ENCODE data around the gene SYDE2.
"Not testable (repeated sequence)": the region's sequence is repeated elsewhere in the genome, so short reads cannot be mapped to it uniquely, and the experiment has no call there.

SYDE2 gene

GRCh38 chr1:85189120-85189519 lies 11.7 kb downstream of the SYDE2 start:
- POLR2A ChIA-PET = no interaction called here
- no peaks in the 10 kb centered on the region for H3K27me3 ChIP-seq (replicated peaks in 2 of 5; ENCODE audit: control insufficient read depth in 4 of 5, insufficient read depth in 5 of 5, low read length in 4 of 5)
- no peak for DNase-seq
- no peaks in the 10 kb centered on the region for H3K4me1 ChIP-seq (ENCODE audit: control extremely low read depth in 1 of 4, control insufficient read depth in 4 of 4, insufficient read depth in 4 of 4, low read length in 3 of 4)
- WGBS (ENCODE audit: insufficient coverage) = 100% methylated on average over 1 of the region's 1 CpG
- H3K27ac ChIP-seq (ENCODE audit: insufficient read depth in 1 of 2, low read depth in 1 of 2, low read length in 2 of 2, poor library complexity in 1 of 2, severe bottlenecking in 2 of 2) = no peak overlapping the region
- CTCF ChIA-PET = no interaction called here
- peaks cover 0 to 9% (median 6%) of the 10 kb centered on the region in 4 experiments for H3K36me3 ChIP-seq (ENCODE audit: control insufficient read depth in 4 of 4, insufficient read depth in 4 of 4, low read length in 3 of 4)
- H3K4me3 ChIP-seq (ENCODE audit: control insufficient read depth in 1 of 7, extremely low read depth in 1 of 7, insufficient read depth in 4 of 7, low read depth in 2 of 7, low read length in 6 of 7) = no peak overlapping the region
- no peaks in the 10 kb centered on the region for H3K9me3 ChIP-seq (ENCODE audit: control extremely low read depth in 1 of 5, control insufficient read depth in 4 of 5, insufficient read depth in 2 of 5, low read depth in 1 of 5, low read length in 4 of 5)

- Histone ChIP-seq H3K36me3 (ENCODE audit: control insufficient read depth in 4 of 4, insufficient read depth in 4 of 4, low read length in 3 of 4) (peaks cover 0 to 9% (median 6%) of the 10 kb centered on the region in 4 experiments), H3K4me1 (ENCODE audit: control extremely low read depth in 1 of 4, control insufficient read depth in 4 of 4, insufficient read depth in 4 of 4, low read length in 3 of 4) (no peaks in the 10 kb centered on the region), H3K27me3 (replicated peaks in 2 of 5; ENCODE audit: control insufficient read depth in 4 of 5, insufficient read depth in 5 of 5, low read length in 4 of 5) (no peaks in the 10 kb centered on the region), H3K9me3 (ENCODE audit: control extremely low read depth in 1 of 5, control insufficient read depth in 4 of 5, insufficient read depth in 2 of 5, low read depth in 1 of 5, low read length in 4 of 5) (no peaks in the 10 kb centered on the region), H3K4me3 (ENCODE audit: control insufficient read depth in 1 of 7, extremely low read depth in 1 of 7, insufficient read depth in 4 of 7, low read depth in 2 of 7, low read length in 6 of 7) (no peak overlapping the region), H3K27ac (ENCODE audit: insufficient read depth in 1 of 2, low read depth in 1 of 2, low read length in 2 of 2, poor library complexity in 1 of 2, severe bottlenecking in 2 of 2) (no peak overlapping the region)
- no peak for DNase-seq
- POLR2A ChIA-PET = no interaction called here
- CTCF ChIA-PET = no interaction called here
- 86% methylated on average over 1 of the region's 5 CpGs for WGBS (ENCODE audit: insufficient coverage)
These were observed 12.3 kb downstream of the SYDE2 start for GRCh38 chr1:85188530-85188929.

- H3K27me3 ChIP-seq (replicated peaks in 2 of 5; ENCODE audit: control insufficient read depth in 4 of 5, insufficient read depth in 5 of 5, low read length in 4 of 5); POLR2A ChIA-PET; DNase-seq; H3K9me3 ChIP-seq (ENCODE audit: control extremely low read depth in 1 of 5, control insufficient read depth in 4 of 5, insufficient read depth in 2 of 5, low read depth in 1 of 5, low read length in 4 of 5); H3K4me3 ChIP-seq (ENCODE audit: control insufficient read depth in 1 of 7, extremely low read depth in 1 of 7, insufficient read depth in 4 of 7, low read depth in 2 of 7, low read length in 6 of 7); H3K4me1 ChIP-seq (ENCODE audit: control extremely low read depth in 1 of 4, control insufficient read depth in 4 of 4, insufficient read depth in 4 of 4, low read length in 3 of 4); CTCF ChIA-PET; H3K27ac ChIP-seq (ENCODE audit: insufficient read depth in 1 of 2, low read depth in 1 of 2, low read length in 2 of 2, poor library complexity in 1 of 2, severe bottlenecking in 2 of 2): not testable (repeated sequence)
- peaks cover 0 to 15% (median 13%) of the 10 kb centered on the region in 4 experiments for H3K36me3 ChIP-seq (ENCODE audit: control insufficient read depth in 4 of 4, insufficient read depth in 4 of 4, low read length in 3 of 4)
- WGBS (ENCODE audit: insufficient coverage) = no CpG with 5 or more reads among the region's 3 CpGs
These were observed 13.8 kb downstream of the SYDE2 start for GRCh38 chr1:85187021-85187420.

- POLR2A ChIA-PET = no interaction called here
- WGBS (ENCODE audit: insufficient coverage) = no CpG with 5 or more reads among the region's 1 CpG
- CTCF ChIA-PET = no interaction called here
These were observed 16.6 kb downstream of the SYDE2 start for GRCh38 chr1:85184245-85184644.

GRCh38 chr1:85182700-85183099 lies 18.1 kb downstream of the SYDE2 start:
- H3K4me3 ChIP-seq (ENCODE audit: control insufficient read depth in 1 of 7, extremely low read depth in 1 of 7, insufficient read depth in 4 of 7, low read depth in 2 of 7, low read length in 6 of 7) = no peak overlapping the region
- POLR2A ChIA-PET = no interaction called here

More at GRCh38 chr1:85184245-85184644, 16.6 kb downstream of the SYDE2 start:
- H3K4me3 ChIP-seq (ENCODE audit: control insufficient read depth in 1 of 7, extremely low read depth in 1 of 7, insufficient read depth in 4 of 7, low read depth in 2 of 7, low read length in 6 of 7) = no peak overlapping the region
- H3K27ac ChIP-seq (ENCODE audit: insufficient read depth in 1 of 2, low read depth in 1 of 2, low read length in 2 of 2, poor library complexity in 1 of 2, severe bottlenecking in 2 of 2) = no peak overlapping the region
- peaks cover 0 to 8% (median 0%) of the 10 kb centered on the region in 4 experiments for H3K4me1 ChIP-seq (ENCODE audit: control extremely low read depth in 1 of 4, control insufficient read depth in 4 of 4, insufficient read depth in 4 of 4, low read length in 3 of 4)
- no peaks in the 10 kb centered on the region for H3K9me3 ChIP-seq (ENCODE audit: control extremely low read depth in 1 of 5, control insufficient read depth in 4 of 5, insufficient read depth in 2 of 5, low read depth in 1 of 5, low read length in 4 of 5)
- no peaks in the 10 kb centered on the region for H3K27me3 ChIP-seq (replicated peaks in 2 of 5; ENCODE audit: control insufficient read depth in 4 of 5, insufficient read depth in 5 of 5, low read length in 4 of 5)
- DNase-seq = no peak
- peaks cover 0 to 10% (median 7%) of the 10 kb centered on the region in 4 experiments for H3K36me3 ChIP-seq (ENCODE audit: control insufficient read depth in 4 of 4, insufficient read depth in 4 of 4, low read length in 3 of 4)

GRCh38 chr1:85180869-85181268 lies 19.9 kb downstream of the SYDE2 start:
- H3K4me1 ChIP-seq (ENCODE audit: control extremely low read depth in 1 of 4, control insufficient read depth in 4 of 4, insufficient read depth in 4 of 4, low read length in 3 of 4) = peaks cover 0 to 8% (median 0%) of the 10 kb centered on the region in 4 experiments
- H3K9me3 ChIP-seq (ENCODE audit: control extremely low read depth in 1 of 5, control insufficient read depth in 4 of 5, insufficient read depth in 2 of 5, low read depth in 1 of 5, low read length in 4 of 5) = no peaks in the 10 kb centered on the region
- peak in 2 of 3 donors; percentile 40 to 50 for DNase-seq
- no peak overlapping the region for H3K4me3 ChIP-seq (ENCODE audit: control insufficient read depth in 1 of 7, extremely low read depth in 1 of 7, insufficient read depth in 4 of 7, low read depth in 2 of 7, low read length in 6 of 7)
- no peaks in the 10 kb centered on the region for H3K27me3 ChIP-seq (replicated peaks in 2 of 5; ENCODE audit: control insufficient read depth in 4 of 5, insufficient read depth in 5 of 5, low read length in 4 of 5)
- no CpG with 5 or more reads among the region's 2 CpGs for WGBS (ENCODE audit: insufficient coverage)
- ChIA-PET POLR2A (no interaction called here), CTCF (interaction anchor here (0.6 kb wide), 1 partner anchor 526 kb away, joined by 3 read pairs; no protein-coding TSS in a partner anchor)
- H3K27ac ChIP-seq (ENCODE audit: insufficient read depth in 1 of 2, low read depth in 1 of 2, low read length in 2 of 2, poor library complexity in 1 of 2, severe bottlenecking in 2 of 2) = no peak overlapping the region
- H3K36me3 ChIP-seq (ENCODE audit: control insufficient read depth in 4 of 4, insufficient read depth in 4 of 4, low read length in 3 of 4) = peaks cover 0 to 8% (median 7%) of the 10 kb centered on the region in 4 experiments

More at GRCh38 chr1:85182700-85183099, 18.1 kb downstream of the SYDE2 start:
- no peak for DNase-seq
- Histone ChIP-seq H3K27ac (ENCODE audit: insufficient read depth in 1 of 2, low read depth in 1 of 2, low read length in 2 of 2, poor library complexity in 1 of 2, severe bottlenecking in 2 of 2) (no peak overlapping the region), H3K4me1 (ENCODE audit: control extremely low read depth in 1 of 4, control insufficient read depth in 4 of 4, insufficient read depth in 4 of 4, low read length in 3 of 4) (peaks cover 0 to 8% (median 0%) of the 10 kb centered on the region in 4 experiments), H3K27me3 (replicated peaks in 2 of 5; ENCODE audit: control insufficient read depth in 4 of 5, insufficient read depth in 5 of 5, low read length in 4 of 5) (no peaks in the 10 kb centered on the region), H3K36me3 (ENCODE audit: control insufficient read depth in 4 of 4, insufficient read depth in 4 of 4, low read length in 3 of 4) (peaks cover 0 to 8% (median 7%) of the 10 kb centered on the region in 4 experiments), H3K9me3 (ENCODE audit: control extremely low read depth in 1 of 5, control insufficient read depth in 4 of 5, insufficient read depth in 2 of 5, low read depth in 1 of 5, low read length in 4 of 5) (no peaks in the 10 kb centered on the region)
- CTCF ChIA-PET = no interaction called here
- WGBS (ENCODE audit: insufficient coverage) = 90% methylated on average over 4 of the region's 6 CpGs

- Histone ChIP-seq H3K4me3 (ENCODE audit: control insufficient read depth in 1 of 7, extremely low read depth in 1 of 7, insufficient read depth in 4 of 7, low read depth in 2 of 7, low read length in 6 of 7) (peak overlapping the region in 2 of 7 experiments; percentile 49 to 54), H3K4me1 (ENCODE audit: control extremely low read depth in 1 of 4, control insufficient read depth in 4 of 4, insufficient read depth in 4 of 4, low read length in 3 of 4) (peaks cover 0 to 8% (median 0%) of the 10 kb centered on the region in 4 experiments), H3K36me3 (ENCODE audit: control insufficient read depth in 4 of 4, insufficient read depth in 4 of 4, low read length in 3 of 4) (peaks cover 0 to 8% (median 7%) of the 10 kb centered on the region in 4 experiments), H3K27ac (ENCODE audit: insufficient read depth in 1 of 2, low read depth in 1 of 2, low read length in 2 of 2, poor library complexity in 1 of 2, severe bottlenecking in 2 of 2) (no peak overlapping the region), H3K9me3 (ENCODE audit: control extremely low read depth in 1 of 5, control insufficient read depth in 4 of 5, insufficient read depth in 2 of 5, low read depth in 1 of 5, low read length in 4 of 5) (no peaks in the 10 kb centered on the region), H3K27me3 (replicated peaks in 2 of 5; ENCODE audit: control insufficient read depth in 4 of 5, insufficient read depth in 5 of 5, low read length in 4 of 5) (no peaks in the 10 kb centered on the region)
- ChIA-PET POLR2A (no interaction called here), CTCF (no interaction called here)
- no CpG with 5 or more reads among the region's 2 CpGs for WGBS (ENCODE audit: insufficient coverage)
- peak in 2 of 3 donors; percentile 69 to 76 for DNase-seq
These were observed 21.3 kb downstream of the SYDE2 start for GRCh38 chr1:85179522-85179921.
